Measurements from ENCODE around the gene PTPRE. TPM values are rescaled to one million over a fixed set of nuclear protein-coding genes. Genes with fewer than 3 reads are reported as not detected.

Gene PTPRE
- total and polyA plus RNA-seq, 2 of the 4 experiments (the other 2 are of a cell fraction): 0.34 to 0.54 TPM

- H3K4me1 ChIP-seq (ENCODE audit: control insufficient read depth, insufficient read depth, low read length): no peaks in the 10 kb centered on the region
- H3K4ac ChIP-seq (ENCODE audit: low read depth, low read length): no peak overlapping the region
- H3K27ac ChIP-seq (ENCODE audit: insufficient read depth, low read length): no peak overlapping the region
- H3K4me3 ChIP-seq (ENCODE audit: insufficient read depth, low read depth, low read length): no peak overlapping the region
- no peak overlapping the region for H2BK120ac ChIP-seq (ENCODE audit: low read depth, low read length)
- DNase-seq (no peak), ATAC-seq (ENCODE audit: low read depth) (no peak)
- POLR2A ChIA-PET (ENCODE audit: unreplicated experiment): no interaction called here
- no peak overlapping the region for H4K91ac ChIP-seq (ENCODE audit: insufficient read depth, low read depth, low read length)
- intact Hi-C loops (cut with micrococcal nuclease): no loop called here
- H2BK15ac ChIP-seq (ENCODE audit: low read depth, low read length): no peak overlapping the region
- no peak overlapping the region for H3K18ac ChIP-seq (ENCODE audit: low read depth, low read length)
- no TSS peak for BruUV-seq (replicated peaks)
- H2AK5ac ChIP-seq (ENCODE audit: low read depth, low read length): no peak overlapping the region
- H3K4me2 ChIP-seq (ENCODE audit: low read depth, low read length): no peak overlapping the region
- dilution Hi-C loops (cut with HindIII; ENCODE audit: low sequenced_read_pairs, unreplicated experiment): no loop called here
- in situ Hi-C loops (cut with MboI; ENCODE audit: low sequenced_read_pairs): no loop called here
- H2BK5ac ChIP-seq (ENCODE audit: low read depth, low read length, poor library complexity, severe bottlenecking): no peak overlapping the region
- H3K23ac ChIP-seq (ENCODE audit: low read depth, low read length): no peak overlapping the region
- H3K27me3 ChIP-seq (ENCODE audit: control insufficient read depth, insufficient read depth, low read length): peaks cover 8% of the 10 kb centered on the region; the same call in 1 of the 2 replicates
- H2AFZ ChIP-seq (replicated peaks; ENCODE audit: low read length, poor library complexity): no peak overlapping the region
- no peaks in the 10 kb centered on the region for H3K9me3 ChIP-seq (ENCODE audit: control insufficient read depth, insufficient read depth, low read length)
- no peaks in the 10 kb centered on the region for H3K9me1 ChIP-seq (ENCODE audit: insufficient read depth, low read length)
- H4K8ac ChIP-seq (ENCODE audit: low read depth in 2 of 2, low read length in 2 of 2): no peak overlapping the region
- CTCF ChIA-PET: no interaction called here
- H3K9ac ChIP-seq (ENCODE audit: low read depth, low read length): no peak overlapping the region
- TF ChIP-seq NFE2L2 (IDR thresholded peaks at IDR 0.05; ENCODE audit: low read depth, low read length) (no peak), POLR2A (IDR thresholded peaks at IDR 0.05; ENCODE audit: low read depth, low read length) (no peak), CEBPB (IDR thresholded peaks at IDR 0.05; ENCODE audit: low read depth, low read length) (no peak)
- H3K14ac ChIP-seq (replicated peaks; ENCODE audit: low read depth, low read length): no peak overlapping the region
- 59% methylated on average over 9 of the region's 21 CpGs; no CpG with 5 or more reads in 1 of the 2 experiments for WGBS, 2 experiments (ENCODE audit: extremely low coverage in 2 of 2, insufficient read length in 1 of 2)
- no peak overlapping the region for H3K56ac ChIP-seq (ENCODE audit: extremely low read depth, insufficient read depth, low read length)
- H2AK9ac ChIP-seq (replicated peaks; ENCODE audit: low read depth, low read length, poor library complexity): no peak overlapping the region
- H3K36me3 ChIP-seq (ENCODE audit: control insufficient read depth, insufficient read depth, low read length): no peaks in the 10 kb centered on the region
- H3K79me1 ChIP-seq (ENCODE audit: low read depth in 1 of 2, low read length in 2 of 2): no peaks in the 10 kb centered on the region
- H2BK20ac ChIP-seq (ENCODE audit: low read depth, low read length): no peak overlapping the region
- H4K5ac ChIP-seq (ENCODE audit: low read depth, low read length): no peak overlapping the region
- H4K20me1 ChIP-seq (ENCODE audit: insufficient read depth, low read length): no peaks in the 10 kb centered on the region
These were observed 170.4 kb downstream of the PTPRE start for GRCh38 chr10:128077155-128077875.
